PFSK-1 (cell line): ENCODE data around the gene TXNDC16.

ENCODE experiments used
- FOXP2 ChIP-seq: optimal IDR thresholded peaks from 2 replicates; pipeline ENCODE3; 2011; ENCODE audit warnings: borderline replicate concordance, control low read depth, inconsistent platforms; ENCODE audit not compliant: insufficient read depth; ENCODE audit errors: extremely low read length, extremely low read depth
- POLR2AphosphoS5 ChIP-seq: IDR thresholded peaks from 2 replicates; pipeline ENCODE4 v1.6.1; 2012; ENCODE audit warnings: low read depth, mild to moderate bottlenecking, control low read depth, low read length, moderate library complexity
- REST ChIP-seq, 2 experiments: IDR thresholded peaks; 2 replicates each; pipeline versions ENCODE4 v1.6.1 to v1.8.0; 2011 to 2012; ENCODE audit warnings: low read depth in 2 of 2, low read length in 2 of 2, control low read depth in 1 of 2, inconsistent platforms in 1 of 2, mild to moderate bottlenecking in 1 of 2, moderate library complexity in 1 of 2; ENCODE audit not compliant: insufficient read depth in 1 of 2
- SIN3A ChIP-seq: IDR thresholded peaks from 2 replicates; pipeline ENCODE4 v1.6.1; 2012; ENCODE audit warnings: mild to moderate bottlenecking, low read length, moderate library complexity, borderline replicate concordance; ENCODE audit not compliant: insufficient read depth
- TAF1 ChIP-seq: IDR thresholded peaks from 2 replicates; pipeline ENCODE4 v1.6.1; 2012; ENCODE audit warnings: low read length, control low read depth, borderline replicate concordance; ENCODE audit not compliant: insufficient read depth

Gene TXNDC16

GRCh38 chr14:52439476-52439875 is 112.8 kb downstream of the TXNDC16 start:
- no peak for TF ChIP-seq SIN3A
- no peak for TF ChIP-seq POLR2AphosphoS5
- TF ChIP-seq FOXP2 = no peak
- TF ChIP-seq REST (IDR thresholded peaks at IDR 0.05; ENCODE audit: insufficient read depth in 1 of 2, low read depth in 2 of 2, low read length in 2 of 2) = no peak
- TF ChIP-seq TAF1 = no peak

GRCh38 chr14:52434955-52435354 is 117.3 kb downstream of the TXNDC16 start:
- no peak for TF ChIP-seq SIN3A
- no peak for TF ChIP-seq REST (IDR thresholded peaks at IDR 0.05; ENCODE audit: insufficient read depth in 1 of 2, low read depth in 2 of 2, low read length in 2 of 2)
- no peak for TF ChIP-seq TAF1
- no peak for TF ChIP-seq FOXP2
- TF ChIP-seq POLR2AphosphoS5 = no peak

- no peak for TF ChIP-seq FOXP2
Observed at GRCh38 chr14:52430474-52430873, 121.8 kb downstream of the TXNDC16 start.

GRCh38 chr14:52429451-52429850 is 122.9 kb downstream of the TXNDC16 start:
- TF ChIP-seq POLR2AphosphoS5 (no peak), REST (IDR thresholded peaks at IDR 0.05; ENCODE audit: insufficient read depth in 1 of 2, low read depth in 2 of 2, low read length in 2 of 2) (no peak), SIN3A (no peak), FOXP2 (no peak), TAF1 (no peak)

GRCh38 chr14:52427460-52427859 is 124.8 kb downstream of the TXNDC16 start:
- TF ChIP-seq POLR2AphosphoS5 = no peak
- no peak for TF ChIP-seq TAF1
- no peak for TF ChIP-seq FOXP2
- TF ChIP-seq REST (IDR thresholded peaks at IDR 0.05; ENCODE audit: insufficient read depth in 1 of 2, low read depth in 2 of 2, low read length in 2 of 2) = no peak
- TF ChIP-seq SIN3A = no peak
